ENCODE data around the gene CUX1.

The CUX1 gene

DNA sequence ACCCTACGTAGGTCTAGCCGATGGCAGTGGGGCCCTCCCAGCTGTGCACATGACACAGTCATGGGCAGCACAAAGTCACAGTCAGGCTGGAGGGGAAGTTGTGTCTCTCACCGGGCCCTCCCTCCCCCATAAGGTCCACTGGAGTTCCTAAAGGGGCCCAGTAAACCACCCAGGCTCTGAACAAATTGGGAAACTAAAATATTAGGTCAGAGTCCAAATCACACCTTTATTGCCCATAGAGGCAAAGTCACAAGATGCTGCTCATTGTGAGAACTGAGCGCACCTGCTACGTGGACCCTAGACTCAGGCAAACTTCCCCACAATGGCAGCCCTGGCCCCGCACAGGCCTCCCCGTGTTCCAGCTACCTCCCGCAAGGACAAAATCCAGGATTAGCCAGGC lies 424.0 kb downstream of the CUX1 start:
- Histone ChIP-seq H3K36me3 (ENCODE audit: control insufficient read depth in 2 of 2, insufficient read depth in 1 of 2, low read length in 2 of 2) (peaks cover 0 to 14% of the 10 kb centered on the region in 2 experiments; a peak in 2 of 3 replicates), H3K27ac (ENCODE audit: extremely low read depth, low read depth, low read length) (no peak overlapping the region), H3K4me3 (ENCODE audit: low read depth, low read length) (no peak overlapping the region), H3K4me1 (ENCODE audit: control insufficient read depth, insufficient read depth, low read length) (no peaks in the 10 kb centered on the region), H3K9me3 (ENCODE audit: control insufficient read depth, insufficient read depth, low read depth, low read length) (no peaks in the 10 kb centered on the region)
- TF ChIP-seq SP3 (tag by site-specific recombination; IDR thresholded peaks at IDR 0.05) (no peak), ZNF777 (tag by site-specific recombination; IDR thresholded peaks at IDR 0.05; ENCODE audit: borderline replicate concordance) (no peak), ZNF394 (tag by site-specific recombination; IDR thresholded peaks at IDR 0.05; ENCODE audit: borderline replicate concordance) (no peak), ZNF514 (tag by site-specific recombination; IDR thresholded peaks at IDR 0.05) (no peak), PRDM6 (tag by site-specific recombination; IDR thresholded peaks at IDR 0.05) (no peak), ZNF747 (tag by site-specific recombination; IDR thresholded peaks at IDR 0.05) (no peak), ZNF629 (tag by site-specific recombination; IDR thresholded peaks at IDR 0.05) (no peak), ZNF114 (tag by site-specific recombination; IDR thresholded peaks at IDR 0.05) (no peak), ZNF433 (tag by site-specific recombination; IDR thresholded peaks at IDR 0.05; ENCODE audit: low read depth) (no peak), ZNF146 (tag by site-specific recombination; IDR thresholded peaks at IDR 0.05) (no peak), ZNF280C (tag by site-specific recombination; IDR thresholded peaks at IDR 0.05) (no peak), ZNF248 (tag by site-specific recombination; IDR thresholded peaks at IDR 0.05) (no peak), ZNF830 (tag by site-specific recombination; IDR thresholded peaks at IDR 0.05; ENCODE audit: low read depth) (no peak)
- CTCF ChIA-PET = interaction anchor here (1.6 kb wide), 1 partner anchor 32 kb away, joined by 3 read pairs; no protein-coding TSS in a partner anchor
- POLR2A ChIA-PET = no interaction called here

DNA sequence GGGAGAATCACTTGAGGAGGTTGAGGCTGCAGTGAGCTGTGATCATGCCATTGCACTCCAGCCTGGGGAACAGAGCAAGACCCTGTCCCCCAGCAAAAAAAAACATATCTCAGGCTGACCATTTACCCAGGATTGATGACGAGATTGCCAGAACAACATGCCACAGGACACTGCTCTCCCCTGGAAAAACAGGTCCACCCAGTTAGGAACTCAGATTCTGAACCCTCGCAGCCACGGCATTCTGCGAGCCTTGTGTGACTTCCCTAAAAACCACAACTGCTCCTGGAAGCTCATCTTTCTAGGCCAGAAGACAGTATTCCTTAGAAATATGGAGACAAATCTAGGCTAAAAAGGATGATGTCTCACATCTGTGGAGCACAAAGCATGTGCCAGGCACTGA lies 427.2 kb downstream of the CUX1 start:
- ChIA-PET CTCF (interaction anchor here (1.1 to 1.6 kb wide), 2 partner anchors 9 to 26 kb away, joined by 4 read pairs; no protein-coding TSS in a partner anchor), POLR2A (no interaction called here)
- H3K4me3 ChIP-seq (ENCODE audit: low read depth, low read length) = no peak overlapping the region
- no peaks in the 10 kb centered on the region for H3K4me1 ChIP-seq (ENCODE audit: control insufficient read depth, insufficient read depth, low read length)
- no peak overlapping the region for H3K27ac ChIP-seq (ENCODE audit: extremely low read depth, low read depth, low read length)
- no peaks in the 10 kb centered on the region for H3K9me3 ChIP-seq (ENCODE audit: control insufficient read depth, insufficient read depth, low read depth, low read length)
- H3K36me3 ChIP-seq (ENCODE audit: control insufficient read depth in 2 of 2, insufficient read depth in 1 of 2, low read length in 2 of 2) = peaks cover 0 to 7% of the 10 kb centered on the region in 2 experiments; a peak in 2 of 3 replicates
- no peak for TF ChIP-seq ZNF626 (tag by site-specific recombination; IDR thresholded peaks at IDR 0.05)
- TF ChIP-seq ZNF792 (tag by site-specific recombination; IDR thresholded peaks at IDR 0.05) = no peak
- TF ChIP-seq BCL11B (tag by site-specific recombination; IDR thresholded peaks at IDR 0.05; ENCODE audit: low read depth) = no peak
- TF ChIP-seq SP7 (tag by site-specific recombination; IDR thresholded peaks at IDR 0.05) = no peak
- no peak for TF ChIP-seq ZNF140 (tag by site-specific recombination; IDR thresholded peaks at IDR 0.05)
- TF ChIP-seq ZBTB21 (tag by site-specific recombination; IDR thresholded peaks at IDR 0.05) = no peak
- TF ChIP-seq PATZ1 (tag by site-specific recombination; IDR thresholded peaks at IDR 0.05) = no peak
- no peak for TF ChIP-seq ATF2 (tag by site-specific recombination; IDR thresholded peaks at IDR 0.05; ENCODE audit: low read depth)
- TF ChIP-seq MYNN (tag by site-specific recombination; IDR thresholded peaks at IDR 0.05; ENCODE audit: borderline replicate concordance) = no peak
- TF ChIP-seq, protein P1, sequence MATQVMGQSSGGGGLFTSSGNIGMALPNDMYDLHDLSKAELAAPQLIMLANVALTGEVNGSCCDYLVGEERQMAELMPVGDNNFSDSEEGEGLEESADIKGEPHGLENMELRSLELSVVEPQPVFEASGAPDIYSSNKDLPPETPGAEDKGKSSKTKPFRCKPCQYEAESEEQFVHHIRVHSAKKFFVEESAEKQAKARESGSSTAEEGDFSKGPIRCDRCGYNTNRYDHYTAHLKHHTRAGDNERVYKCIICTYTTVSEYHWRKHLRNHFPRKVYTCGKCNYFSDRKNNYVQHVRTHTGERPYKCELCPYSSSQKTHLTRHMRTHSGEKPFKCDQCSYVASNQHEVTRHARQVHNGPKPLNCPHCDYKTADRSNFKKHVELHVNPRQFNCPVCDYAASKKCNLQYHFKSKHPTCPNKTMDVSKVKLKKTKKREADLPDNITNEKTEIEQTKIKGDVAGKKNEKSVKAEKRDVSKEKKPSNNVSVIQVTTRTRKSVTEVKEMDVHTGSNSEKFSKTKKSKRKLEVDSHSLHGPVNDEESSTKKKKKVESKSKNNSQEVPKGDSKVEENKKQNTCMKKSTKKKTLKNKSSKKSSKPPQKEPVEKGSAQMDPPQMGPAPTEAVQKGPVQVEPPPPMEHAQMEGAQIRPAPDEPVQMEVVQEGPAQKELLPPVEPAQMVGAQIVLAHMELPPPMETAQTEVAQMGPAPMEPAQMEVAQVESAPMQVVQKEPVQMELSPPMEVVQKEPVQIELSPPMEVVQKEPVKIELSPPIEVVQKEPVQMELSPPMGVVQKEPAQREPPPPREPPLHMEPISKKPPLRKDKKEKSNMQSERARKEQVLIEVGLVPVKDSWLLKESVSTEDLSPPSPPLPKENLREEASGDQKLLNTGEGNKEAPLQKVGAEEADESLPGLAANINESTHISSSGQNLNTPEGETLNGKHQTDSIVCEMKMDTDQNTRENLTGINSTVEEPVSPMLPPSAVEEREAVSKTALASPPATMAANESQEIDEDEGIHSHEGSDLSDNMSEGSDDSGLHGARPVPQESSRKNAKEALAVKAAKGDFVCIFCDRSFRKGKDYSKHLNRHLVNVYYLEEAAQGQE (tag by site-specific recombination; IDR thresholded peaks at IDR 0.05) = no peak
- no peak for TF ChIP-seq ZNF610 (tag by site-specific recombination; IDR thresholded peaks at IDR 0.05; ENCODE audit: borderline replicate concordance)
- TF ChIP-seq KLF16 (tag by site-specific recombination; IDR thresholded peaks at IDR 0.05) = no peak
- TF ChIP-seq ZNF510 (tag by site-specific recombination; IDR thresholded peaks at IDR 0.05; ENCODE audit: insufficient replicate concordance) = no peak
